IPS DF 6.9 (cell line): ENCODE data around the gene DNAJB13.
"Not testable (repeated sequence)": the region's sequence is repeated elsewhere in the genome, so short reads cannot be mapped to it uniquely, and the experiment has no call there.

Source experiments
- DNase-seq: peaks from one replicate; pipeline ENCODE4 v3.0.0-alpha.2; 2013; ENCODE audit warnings: low read depth, low spot score
- H3K27ac ChIP-seq: one replicate; pipeline ENCODE4 v1.5.1; 2013; ENCODE audit warnings: low read length, control low read depth
- H3K27me3 ChIP-seq: 2 replicates; pipeline ENCODE4 v1.6.1; 2013; ENCODE audit warnings: mild to moderate bottlenecking, low read length; ENCODE audit not compliant: control insufficient read depth, insufficient read depth
- H3K36me3 ChIP-seq: 2 replicates; pipeline ENCODE4 v1.6.1; 2013; ENCODE audit warnings: low read length; ENCODE audit not compliant: control insufficient read depth, insufficient read depth
- H3K4me1 ChIP-seq: 2 replicates; pipeline ENCODE4 v1.6.1; 2013; ENCODE audit warnings: low read length; ENCODE audit not compliant: control insufficient read depth, insufficient read depth
- H3K4me3 ChIP-seq: 2 replicates; pipeline ENCODE4 v1.5.1; 2013; ENCODE audit warnings: mild to moderate bottlenecking, low read length
- H3K9me3 ChIP-seq: 2 replicates; pipeline ENCODE4 v1.6.1; 2013; ENCODE audit warnings: low read length, inconsistent platforms; ENCODE audit not compliant: control insufficient read depth, insufficient read depth
- WGBS: extraction: QIAGEN DNeasy Blood & Tissue Kit; methylation state at CpG from one replicate; pipeline ENCODE4 v1.1.7; 2013; ENCODE audit warnings: mixed read lengths, missing lambda C conversion rate; ENCODE audit not compliant: insufficient read length, insufficient coverage; 5-methylcytosine and 5-hydroxymethylcytosine counted together

Gene DNAJB13

DNA sequence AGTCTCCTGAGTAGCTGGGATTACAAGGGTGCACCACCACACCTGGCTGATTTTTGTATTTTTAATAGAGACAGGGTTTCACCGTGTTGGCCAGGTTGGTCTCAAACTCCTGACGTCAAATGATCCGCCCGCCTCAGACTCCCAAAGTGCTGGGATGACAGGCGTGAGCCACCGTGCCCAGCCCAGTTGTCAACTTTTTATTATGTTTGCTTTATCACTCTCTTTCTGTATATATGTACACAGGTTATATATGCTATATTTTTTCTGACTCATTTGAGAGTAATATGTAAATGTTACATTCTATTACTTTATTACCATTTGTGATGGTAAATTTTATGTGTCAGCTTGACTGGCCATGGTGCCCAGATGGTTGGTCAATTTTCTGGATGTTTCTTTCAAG lies 18.9 kb upstream of the DNAJB13 start:
- Histone ChIP-seq H3K27ac (no peak overlapping the region), H3K27me3 (no peaks in the 10 kb centered on the region), H3K4me3 (no peak overlapping the region), H3K4me1 (no peaks in the 10 kb centered on the region), H3K36me3 (peaks cover 10% of the 10 kb centered on the region; the same call in 1 of the 2 replicates), H3K9me3 (no peaks in the 10 kb centered on the region)
- no CpG with 5 or more reads among the region's 6 CpGs for WGBS
- DNase-seq, result no peak

DNA sequence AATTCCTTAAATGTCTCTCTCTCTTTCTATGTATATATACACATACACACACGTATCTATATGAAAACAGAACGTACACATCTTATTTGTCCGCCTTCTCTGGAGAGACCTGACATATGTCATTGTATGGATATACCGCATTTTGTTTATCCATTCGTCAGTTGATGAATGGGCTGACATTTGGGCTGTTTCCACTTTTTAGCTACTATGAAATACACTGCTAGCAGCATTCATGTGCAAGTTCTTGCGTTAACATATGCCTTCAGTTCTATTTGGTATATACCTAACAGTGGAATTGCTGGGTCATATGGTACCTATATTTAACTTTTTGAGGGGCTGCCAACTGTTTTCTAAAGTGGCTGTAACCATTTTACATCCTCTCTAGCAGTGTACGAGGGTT lies 18.0 kb upstream of the DNAJB13 start:
- Histone ChIP-seq H3K9me3 (no peaks in the 10 kb centered on the region), H3K27me3 (no peaks in the 10 kb centered on the region), H3K27ac (no peak overlapping the region), H3K4me1 (no peaks in the 10 kb centered on the region), H3K36me3 (0 out of 2 replicates have a peak, but pooled peaks cover 4% of the 10 kb centered on the region), H3K4me3 (no peak overlapping the region)
- no peak for DNase-seq
- no CpG with 5 or more reads among the region's 7 CpGs for WGBS

DNA sequence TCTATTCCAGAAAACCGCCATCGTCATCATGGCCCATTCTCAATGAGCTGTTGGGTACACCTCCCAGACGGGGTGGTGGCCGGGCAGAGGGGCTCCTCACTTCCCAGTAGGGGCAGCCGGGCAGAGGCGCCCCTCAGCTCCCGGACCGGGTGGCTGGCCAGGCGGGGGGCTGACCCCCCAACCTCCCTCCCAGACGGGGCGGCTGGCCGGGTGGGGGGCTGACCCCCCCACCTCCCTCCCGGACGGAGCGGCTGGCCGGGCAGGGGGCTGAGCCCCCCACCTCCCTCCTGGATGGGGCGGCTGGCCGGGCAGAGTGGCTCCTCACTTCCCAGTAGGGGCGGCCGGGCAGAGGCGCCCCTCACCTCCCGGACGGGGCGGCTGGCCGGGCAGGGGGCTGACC lies 14.8 kb upstream of the DNAJB13 start:
- DNase-seq, H3K4me3 ChIP-seq, H3K4me1 ChIP-seq, H3K9me3 ChIP-seq, H3K27ac ChIP-seq, H3K36me3 ChIP-seq, H3K27me3 ChIP-seq: not testable (repeated sequence)
- WGBS, result no CpG with 5 or more reads among the region's 25 CpGs

DNA sequence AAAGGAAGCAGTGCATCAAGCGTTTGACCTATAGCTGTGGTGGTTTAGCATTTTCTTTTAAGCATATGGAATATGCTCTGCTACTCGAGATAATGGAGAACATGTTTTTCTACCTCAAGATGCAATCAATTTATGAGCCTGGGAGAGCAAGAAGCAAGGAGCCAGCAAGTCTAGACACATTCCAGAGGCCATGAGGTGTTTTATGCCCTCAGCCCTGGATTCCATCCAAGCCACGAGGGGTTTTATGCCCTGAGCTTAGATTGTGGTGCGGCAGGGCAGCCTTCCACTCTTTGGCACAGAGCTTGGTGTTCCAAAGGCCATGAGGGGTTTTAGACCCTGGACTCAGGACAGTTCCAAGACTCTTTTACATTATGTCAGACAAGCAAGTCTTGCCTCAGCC lies 11.7 kb upstream of the DNAJB13 start:
- Histone ChIP-seq H3K4me1 (no peaks in the 10 kb centered on the region), H3K9me3 (no peaks in the 10 kb centered on the region), H3K27ac (no peak overlapping the region), H3K4me3 (no peak overlapping the region), H3K27me3 (no peaks in the 10 kb centered on the region), H3K36me3 (no peaks in the 10 kb centered on the region)
- no CpG with 5 or more reads among the region's 4 CpGs for WGBS
- DNase-seq, result no peak

DNA sequence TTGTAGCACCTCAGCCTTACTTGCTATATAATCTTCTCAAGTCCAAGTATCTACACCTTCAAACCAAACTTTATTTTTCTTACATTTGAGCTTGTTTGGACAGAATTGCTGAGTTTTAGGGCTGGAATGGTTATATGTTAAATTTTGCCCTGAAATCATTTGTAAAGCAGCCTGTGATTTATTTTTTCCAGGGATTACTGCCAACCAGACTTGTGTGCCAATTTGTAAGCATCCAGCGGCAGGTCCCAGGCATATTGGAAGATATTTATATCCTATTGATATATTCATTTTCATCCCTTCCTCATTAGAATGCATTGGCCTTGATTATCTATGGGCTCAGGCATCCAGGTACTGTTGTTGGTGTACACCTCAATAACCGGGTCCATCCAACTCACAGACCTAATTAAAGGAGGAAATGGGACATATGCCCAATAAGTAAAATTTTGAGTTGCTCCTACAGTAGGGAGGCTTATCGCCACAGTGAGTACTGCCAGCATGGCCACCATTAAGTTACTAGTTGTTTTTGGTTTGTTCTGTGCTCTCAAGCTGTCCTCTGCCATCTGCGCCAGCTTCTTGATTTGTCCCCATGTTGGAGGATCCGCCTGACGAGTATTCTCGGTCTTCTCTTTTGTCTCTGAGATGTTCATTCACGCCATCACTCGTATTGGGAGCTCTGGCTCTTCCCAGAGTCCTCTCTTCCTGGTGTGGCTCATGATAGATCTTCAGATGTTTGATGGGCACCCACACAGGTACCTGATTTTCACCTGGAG lies 9.8 kb upstream of the DNAJB13 start:
- no peak for DNase-seq
- H3K4me1 ChIP-seq, result no peaks in the 10 kb centered on the region
- no peaks in the 10 kb centered on the region for H3K9me3 ChIP-seq
- no peak overlapping the region for H3K4me3 ChIP-seq
- no peaks in the 10 kb centered on the region for H3K27me3 ChIP-seq
- H3K36me3 ChIP-seq, result no peaks in the 10 kb centered on the region
- no peak overlapping the region for H3K27ac ChIP-seq
- no CpG with 5 or more reads among the region's 9 CpGs for WGBS

DNA sequence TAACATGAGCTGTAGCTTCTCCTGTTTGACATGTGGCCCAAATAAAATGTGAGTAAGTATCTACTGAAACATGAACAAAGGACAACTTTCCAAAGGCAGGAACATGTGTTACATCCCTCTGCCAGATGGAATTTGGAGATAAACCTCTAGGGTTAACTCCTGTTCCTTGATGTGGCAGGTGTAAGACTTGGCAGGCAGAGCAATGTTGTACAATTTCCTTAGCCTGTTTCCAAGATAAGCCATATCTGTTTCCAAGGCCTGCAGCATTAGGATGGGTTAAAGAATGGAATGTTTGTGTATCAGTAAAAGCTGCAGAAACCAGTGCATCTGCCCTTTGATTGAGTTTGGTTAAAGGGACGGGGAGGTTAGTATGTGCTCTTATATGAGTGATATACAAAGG lies 8.8 kb upstream of the DNAJB13 start:
- Histone ChIP-seq H3K27ac (no peak overlapping the region), H3K36me3 (no peaks in the 10 kb centered on the region), H3K4me3 (no peak overlapping the region), H3K27me3 (no peaks in the 10 kb centered on the region), H3K4me1 (no peaks in the 10 kb centered on the region), H3K9me3 (no peaks in the 10 kb centered on the region)
- no CpG with 5 or more reads among the region's 1 CpG for WGBS
- no peak for DNase-seq

DNA sequence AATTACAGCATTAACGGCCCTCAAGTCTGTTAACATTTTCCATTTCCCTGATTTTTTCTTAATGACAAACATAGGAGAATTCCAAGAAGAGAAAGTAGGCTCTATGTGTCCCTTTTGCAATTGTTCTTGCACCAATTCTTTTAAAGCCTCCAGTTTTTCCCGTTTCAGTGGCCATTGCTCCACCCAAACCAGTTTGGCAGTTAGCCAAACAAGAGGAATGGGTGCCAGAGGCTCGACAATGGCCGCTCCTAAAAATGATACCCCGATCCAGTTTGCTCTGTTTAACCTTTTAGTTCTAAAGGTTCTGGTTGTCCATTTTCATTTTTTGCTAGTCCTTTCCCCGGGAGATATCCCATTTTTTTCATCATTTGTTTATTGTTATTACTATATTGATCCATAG lies 6.7 kb upstream of the DNAJB13 start:
- Histone ChIP-seq H3K27me3 (no peaks in the 10 kb centered on the region), H3K9me3 (no peaks in the 10 kb centered on the region), H3K36me3 (no peaks in the 10 kb centered on the region), H3K27ac (no peak overlapping the region), H3K4me1 (no peaks in the 10 kb centered on the region), H3K4me3 (no peak overlapping the region)
- DNase-seq, result no peak
- WGBS, result no CpG with 5 or more reads among the region's 6 CpGs

DNA sequence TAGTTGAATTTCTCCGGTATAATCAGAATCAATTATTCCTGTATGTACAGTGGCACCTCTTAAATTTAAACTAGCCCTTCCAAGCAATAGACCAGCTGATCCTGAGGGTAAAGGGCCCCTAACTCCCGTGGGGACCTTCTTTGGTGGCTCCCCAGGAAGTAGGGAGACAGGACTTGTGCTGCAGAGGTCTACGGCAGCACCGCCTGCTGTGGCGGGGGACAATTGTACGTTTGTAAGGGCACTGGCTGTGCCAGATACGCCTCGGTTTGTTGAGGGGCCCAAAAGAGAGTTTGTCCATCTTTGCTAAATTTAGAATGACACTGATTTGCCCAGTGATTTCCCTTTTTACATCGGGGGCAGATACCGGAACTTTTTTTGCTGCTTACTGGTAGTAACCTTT lies 5.9 kb upstream of the DNAJB13 start:
- Histone ChIP-seq H3K9me3 (no peaks in the 10 kb centered on the region), H3K4me3 (no peak overlapping the region), H3K27me3 (no peaks in the 10 kb centered on the region), H3K27ac (no peak overlapping the region), H3K4me1 (no peaks in the 10 kb centered on the region), H3K36me3 (no peaks in the 10 kb centered on the region)
- no CpG with 5 or more reads among the region's 10 CpGs for WGBS
- no peak for DNase-seq

DNA sequence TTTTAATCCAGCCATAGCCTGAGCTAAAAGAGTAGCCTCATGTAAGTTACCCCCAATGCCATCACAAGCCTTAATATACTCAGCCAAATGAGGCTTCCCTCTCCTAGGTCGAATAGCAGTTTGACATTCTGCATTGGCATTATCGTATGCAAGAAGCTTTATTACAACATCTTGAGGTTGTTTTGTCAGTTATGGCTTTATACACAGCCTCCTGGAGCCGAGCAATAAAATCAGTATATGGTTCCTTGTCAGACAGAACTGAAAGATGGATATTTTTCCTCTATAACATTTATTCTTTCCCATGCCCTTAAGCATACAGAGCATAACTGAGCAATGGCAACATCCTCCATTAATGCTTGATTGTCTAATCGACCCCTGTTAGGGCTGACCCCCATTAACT lies 5.4 kb upstream of the DNAJB13 start:
- no peak for DNase-seq
- Histone ChIP-seq H3K27ac (no peak overlapping the region), H3K4me3 (no peak overlapping the region), H3K4me1 (no peaks in the 10 kb centered on the region), H3K9me3 (no peaks in the 10 kb centered on the region), H3K27me3 (no peaks in the 10 kb centered on the region), H3K36me3 (no peaks in the 10 kb centered on the region)
- WGBS, result no CpG with 5 or more reads among the region's 4 CpGs

DNA sequence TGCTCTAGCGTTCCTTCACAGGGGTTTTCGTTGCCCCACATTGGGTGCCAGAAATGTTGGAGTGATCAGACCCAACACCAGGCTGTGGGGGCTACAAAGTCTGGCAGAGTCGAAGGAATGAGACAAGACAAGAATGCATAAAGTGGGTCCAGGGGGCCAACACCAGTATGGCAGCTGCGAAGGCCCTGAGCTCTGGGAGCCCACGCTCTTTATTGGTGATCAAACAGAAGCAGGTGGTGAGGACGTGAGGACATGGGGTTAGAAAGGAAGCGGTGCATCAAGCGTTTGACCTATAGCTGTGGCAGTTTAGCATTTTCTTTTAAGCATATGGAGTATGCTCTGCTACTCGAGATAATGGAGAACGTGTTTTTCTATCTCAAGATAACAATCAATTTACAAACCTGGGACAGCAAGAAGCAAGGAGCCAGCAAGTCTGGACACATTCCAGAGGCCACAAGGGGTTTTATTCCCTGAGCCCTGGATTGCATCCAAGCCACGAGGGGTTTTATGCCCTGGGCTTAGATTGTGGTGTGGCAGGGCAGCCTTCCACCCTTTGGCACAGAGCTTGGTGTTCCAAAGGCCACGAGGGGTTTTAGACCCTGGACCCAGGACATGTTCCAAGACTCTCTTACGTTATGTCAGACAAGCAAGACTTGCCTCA lies 3.9 kb upstream of the DNAJB13 start:
- Histone ChIP-seq H3K9me3 (no peaks in the 10 kb centered on the region), H3K4me3 (no peak overlapping the region), H3K27me3 (no peaks in the 10 kb centered on the region), H3K27ac (no peak overlapping the region), H3K4me1 (no peaks in the 10 kb centered on the region), H3K36me3 (no peaks in the 10 kb centered on the region)
- WGBS, result no CpG with 5 or more reads among the region's 13 CpGs
- no peak for DNase-seq

DNA sequence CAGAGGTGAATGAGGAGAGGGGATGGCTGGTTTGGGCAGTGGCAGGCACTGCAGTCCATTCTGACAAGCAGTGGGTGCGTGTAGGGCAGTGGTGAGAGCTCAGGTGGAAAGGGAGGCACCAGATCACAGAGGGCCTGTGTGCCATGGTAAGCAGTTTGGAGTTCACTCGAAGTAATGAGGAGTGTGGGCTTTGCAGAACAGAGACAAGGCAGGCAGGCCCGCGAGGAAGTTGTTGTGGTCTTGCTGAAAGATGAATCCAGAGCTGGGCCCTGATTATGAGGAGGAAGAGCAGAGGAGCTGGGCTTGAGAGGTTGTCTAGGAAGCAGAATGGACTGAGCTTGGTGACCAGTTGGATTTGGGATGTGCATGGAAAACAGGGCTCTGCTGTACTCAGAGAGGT lies 1.6 kb upstream of the DNAJB13 start:
- Histone ChIP-seq H3K27ac (no peak overlapping the region), H3K27me3 (no peaks in the 10 kb centered on the region), H3K4me3 (no peak overlapping the region), H3K4me1 (no peaks in the 10 kb centered on the region), H3K36me3 (no peaks in the 10 kb centered on the region), H3K9me3 (no peaks in the 10 kb centered on the region)
- DNase-seq, result no peak
- WGBS, result no CpG with 5 or more reads among the region's 4 CpGs
